ENCODE data around the gene AGBL4. TPM values are rescaled to one million over a fixed set of nuclear protein-coding genes. Genes with fewer than 3 reads are reported as not detected.

AGBL4 gene
- polyA plus RNA-seq, 3 donors from 2014 or later, result not detected

GRCh38 chr1:48695161-48695560 lies 1328.6 kb downstream of the AGBL4 start:
- Mint-ChIP-seq H3K9me3 (no peaks in the 10 kb centered on the region), H3K27me3 (ENCODE audit: low read depth in 3 of 3) (peaks cover 0 to 6% (median 0%) of the 10 kb centered on the region in 3 donors), H3K4me1 (no peaks in the 10 kb centered on the region), H3K4me3 (no peak overlapping the region), H3K36me3 (no peaks in the 10 kb centered on the region), H3K27ac (no peak overlapping the region)
- no peak for DNase-seq

GRCh38 chr1:48693674-48694320 lies 1330.0 kb downstream of the AGBL4 start:
- no peak overlapping the region for H3K4me3 Mint-ChIP-seq

GRCh38 chr1:48693180-48693579 lies 1330.6 kb downstream of the AGBL4 start:
- peaks cover 0 to 6% (median 2%) of the 10 kb centered on the region in 3 donors for H3K27me3 Mint-ChIP-seq (ENCODE audit: low read depth in 3 of 3)
- no peak overlapping the region for H3K27ac Mint-ChIP-seq
- H3K9me3 Mint-ChIP-seq, result no peaks in the 10 kb centered on the region
- no peak overlapping the region for H3K4me3 Mint-ChIP-seq
- H3K4me1 Mint-ChIP-seq, result no peaks in the 10 kb centered on the region
- no peaks in the 10 kb centered on the region for H3K36me3 Mint-ChIP-seq
- DNase-seq, result no peak

More at GRCh38 chr1:48693674-48694320, 1330.0 kb downstream of the AGBL4 start:
- Mint-ChIP-seq H3K36me3 (no peaks in the 10 kb centered on the region), H3K4me1 (no peaks in the 10 kb centered on the region), H3K27me3 (ENCODE audit: low read depth in 3 of 3) (peaks cover 0 to 6% (median 2%) of the 10 kb centered on the region in 3 donors), H3K9me3 (no peaks in the 10 kb centered on the region), H3K27ac (no peak overlapping the region)
- DNase-seq, result no peak

GRCh38 chr1:48692235-48692634 lies 1331.5 kb downstream of the AGBL4 start:
- Mint-ChIP-seq H3K36me3 (no peaks in the 10 kb centered on the region), H3K27ac (no peak overlapping the region)

GRCh38 chr1:48691429-48692001 lies 1332.2 kb downstream of the AGBL4 start:
- no peak for DNase-seq
- H3K27ac Mint-ChIP-seq, result no peak overlapping the region
- H3K4me3 Mint-ChIP-seq, result no peak overlapping the region
- H3K36me3 Mint-ChIP-seq, result no peaks in the 10 kb centered on the region
- no peaks in the 10 kb centered on the region for H3K9me3 Mint-ChIP-seq
- H3K4me1 Mint-ChIP-seq, result no peaks in the 10 kb centered on the region
- peaks cover 0 to 2% (median 2%) of the 10 kb centered on the region in 3 donors for H3K27me3 Mint-ChIP-seq (ENCODE audit: low read depth in 3 of 3)

More at GRCh38 chr1:48692235-48692634, 1331.5 kb downstream of the AGBL4 start:
- no peaks in the 10 kb centered on the region for H3K9me3 Mint-ChIP-seq
- no peaks in the 10 kb centered on the region for H3K4me1 Mint-ChIP-seq
- DNase-seq, result no peak
- H3K27me3 Mint-ChIP-seq (ENCODE audit: low read depth in 3 of 3), result peaks cover 0 to 2% (median 2%) of the 10 kb centered on the region in 3 donors
- no peak overlapping the region for H3K4me3 Mint-ChIP-seq

GRCh38 chr1:48688102-48688760 lies 1335.5 kb downstream of the AGBL4 start:
- no peak for DNase-seq

GRCh38 chr1:48687282-48688045 lies 1336.3 kb downstream of the AGBL4 start:
- no peak overlapping the region for H3K4me3 Mint-ChIP-seq
- no peaks in the 10 kb centered on the region for H3K4me1 Mint-ChIP-seq
- H3K27ac Mint-ChIP-seq, result no peak overlapping the region
- H3K9me3 Mint-ChIP-seq, result no peaks in the 10 kb centered on the region
- H3K27me3 Mint-ChIP-seq (ENCODE audit: low read depth in 3 of 3), result peaks cover 0 to 2% (median 0%) of the 10 kb centered on the region in 3 donors
- no peaks in the 10 kb centered on the region for H3K36me3 Mint-ChIP-seq
- DNase-seq, result no peak

More at GRCh38 chr1:48688102-48688760, 1335.5 kb downstream of the AGBL4 start:
- no peaks in the 10 kb centered on the region for H3K4me1 Mint-ChIP-seq
- H3K27me3 Mint-ChIP-seq (ENCODE audit: low read depth in 3 of 3), result peaks cover 0 to 2% (median 0%) of the 10 kb centered on the region in 3 donors
- no peaks in the 10 kb centered on the region for H3K9me3 Mint-ChIP-seq
- H3K36me3 Mint-ChIP-seq, result no peaks in the 10 kb centered on the region
- no peak overlapping the region for H3K4me3 Mint-ChIP-seq
- H3K27ac Mint-ChIP-seq, result no peak overlapping the region

GRCh38 chr1:48686159-48686558 lies 1337.6 kb downstream of the AGBL4 start:
- no peak for DNase-seq
- Mint-ChIP-seq H3K36me3 (no peaks in the 10 kb centered on the region), H3K4me1 (no peaks in the 10 kb centered on the region), H3K27me3 (ENCODE audit: low read depth in 3 of 3) (peaks cover 0 to 2% (median under 1%) of the 10 kb centered on the region in 3 donors), H3K9me3 (no peaks in the 10 kb centered on the region), H3K27ac (peak overlapping the region in 1 of 6 donors; percentile 21), H3K4me3 (no peak overlapping the region)

GRCh38 chr1:48684381-48684780 lies 1339.4 kb downstream of the AGBL4 start:
- no peak overlapping the region for H3K27ac Mint-ChIP-seq
- H3K4me1 Mint-ChIP-seq, result no peaks in the 10 kb centered on the region
- no peak for DNase-seq
- no peak overlapping the region for H3K4me3 Mint-ChIP-seq
- H3K36me3 Mint-ChIP-seq, result no peaks in the 10 kb centered on the region
- H3K27me3 Mint-ChIP-seq (ENCODE audit: low read depth in 3 of 3), result peaks cover 0 to 2% (median 2%) of the 10 kb centered on the region in 3 donors
- H3K9me3 Mint-ChIP-seq, result no peaks in the 10 kb centered on the region

- Mint-ChIP-seq H3K27me3 (ENCODE audit: low read depth in 3 of 3) (peaks cover 0 to 2% (median under 1%) of the 10 kb centered on the region in 3 donors), H3K4me1 (no peaks in the 10 kb centered on the region), H3K4me3 (no peak overlapping the region), H3K9me3 (no peaks in the 10 kb centered on the region), H3K27ac (no peak overlapping the region), H3K36me3 (no peaks in the 10 kb centered on the region)
- no peak for DNase-seq
Observed at GRCh38 chr1:48683839-48684238, 1339.9 kb downstream of the AGBL4 start.

- Mint-ChIP-seq H3K4me1 (no peaks in the 10 kb centered on the region), H3K36me3 (no peaks in the 10 kb centered on the region), H3K4me3 (no peak overlapping the region), H3K9me3 (no peaks in the 10 kb centered on the region), H3K27me3 (ENCODE audit: low read depth in 3 of 3) (peaks cover 0 to 2% (median 0%) of the 10 kb centered on the region in 3 donors), H3K27ac (peak overlapping the region in 1 of 6 donors; percentile 14)
- no peak for DNase-seq
Observed at GRCh38 chr1:48681476-48682305, 1342.1 kb downstream of the AGBL4 start.

GRCh38 chr1:48680411-48681035 lies 1343.2 kb downstream of the AGBL4 start:
- Mint-ChIP-seq H3K27ac (no peak overlapping the region), H3K27me3 (ENCODE audit: low read depth in 3 of 3) (peaks cover 0 to 2% (median 0%) of the 10 kb centered on the region in 3 donors), H3K9me3 (no peaks in the 10 kb centered on the region), H3K4me3 (no peak overlapping the region), H3K4me1 (no peaks in the 10 kb centered on the region), H3K36me3 (no peaks in the 10 kb centered on the region)
- no peak for DNase-seq

GRCh38 chr1:48679859-48680258 lies 1343.9 kb downstream of the AGBL4 start:
- Mint-ChIP-seq H3K9me3 (no peaks in the 10 kb centered on the region), H3K4me1 (no peaks in the 10 kb centered on the region), H3K4me3 (no peak overlapping the region), H3K36me3 (no peaks in the 10 kb centered on the region), H3K27ac (no peak overlapping the region), H3K27me3 (ENCODE audit: low read depth in 3 of 3) (peaks cover 0 to 2% (median 1%) of the 10 kb centered on the region in 3 donors)
- no peak for DNase-seq

Data from immature natural killer cell (primary cell).